GM21390 (cell line): Measurements from ENCODE around the gene WDR20.
A peak's percentile ranks its signal among the peaks of the same experiment; 100 is the strongest.
"Not testable (repeated sequence)": the region's sequence is repeated elsewhere in the genome, so short reads cannot be mapped to it uniquely, and the experiment has no call there.

Source experiments
- ATAC-seq: cut with Tn5 transposase; IDR thresholded peaks from one replicate; pipeline ENCODE4 v1.9.1; 2021; ENCODE audit not compliant: unreplicated experiment

WDR20 gene

GRCh38 chr14:102139286-102140026 lies at the start of gene WDR20:
Gene WDR20 (plus strand): TSS chr14:102139897. CDS start chr14:102139924, 27 bp downstream.
- ATAC-seq, result peak; percentile 84

GRCh38 chr14:102090713-102091112 lies 49.0 kb upstream of the WDR20 start:
- no peak for ATAC-seq

GRCh38 chr14:102092806-102093205 lies 46.9 kb upstream of the WDR20 start:
- ATAC-seq, result no peak

- no peak for ATAC-seq
Measured at GRCh38 chr14:102094101-102094500, 45.6 kb upstream of the WDR20 start.

GRCh38 chr14:102095231-102095870 lies 44.3 kb upstream of the WDR20 start:
- ATAC-seq, result no peak

- no peak for ATAC-seq
Measured at GRCh38 chr14:102095871-102096568, 43.7 kb upstream of the WDR20 start.

GRCh38 chr14:102096569-102097188 lies 43.0 kb upstream of the WDR20 start:
- ATAC-seq, result no peak

- no peak for ATAC-seq
Measured at GRCh38 chr14:102097441-102098135, 42.1 kb upstream of the WDR20 start.

- peak; percentile 77 for ATAC-seq
Measured at GRCh38 chr14:102103062-102103695, 36.5 kb upstream of the WDR20 start.

- no peak for ATAC-seq
Measured at GRCh38 chr14:102105369-102105768, 34.3 kb upstream of the WDR20 start.

GRCh38 chr14:102109332-102109731 lies 30.4 kb upstream of the WDR20 start:
- ATAC-seq, result not testable (repeated sequence)

GRCh38 chr14:102111101-102111500 lies 28.6 kb upstream of the WDR20 start:
- ATAC-seq, result no peak

- no peak for ATAC-seq
Measured at GRCh38 chr14:102116361-102117180, 23.1 kb upstream of the WDR20 start.

- ATAC-seq, result no peak
Measured at GRCh38 chr14:102117852-102118251, 21.8 kb upstream of the WDR20 start.

- ATAC-seq, result no peak
Measured at GRCh38 chr14:102120888-102121287, 18.8 kb upstream of the WDR20 start.

- ATAC-seq, result no peak
Measured at GRCh38 chr14:102121567-102121966, 18.1 kb upstream of the WDR20 start.

GRCh38 chr14:102124419-102124818 lies 15.3 kb upstream of the WDR20 start:
- ATAC-seq, result no peak

GRCh38 chr14:102125546-102125945 lies 14.2 kb upstream of the WDR20 start:
- ATAC-seq, result no peak

- no peak for ATAC-seq
Measured at GRCh38 chr14:102126807-102127455, 12.8 kb upstream of the WDR20 start.
